Measurements from ENCODE around the gene VKORC1L1.
A peak's percentile ranks its signal among the peaks of the same experiment; 100 is the strongest.
"Not testable (repeated sequence)": the region's sequence is repeated elsewhere in the genome, so short reads cannot be mapped to it uniquely, and the experiment has no call there.

The VKORC1L1 gene

GRCh38 chr7:65945787-65946186 lies 72.9 kb downstream of the VKORC1L1 start:
- H3K9me3 Mint-ChIP-seq; H3K36me3 Mint-ChIP-seq (ENCODE audit: low read depth); H3K4me3 Mint-ChIP-seq; H3K27ac Mint-ChIP-seq; DNase-seq; H3K27me3 Mint-ChIP-seq; H3K4me1 Mint-ChIP-seq; ATAC-seq: not testable (repeated sequence)

- Mint-ChIP-seq H3K27me3 (no peaks in the 10 kb centered on the region), H3K4me1 (no peaks in the 10 kb centered on the region), H3K27ac (no peak overlapping the region), H3K36me3 (ENCODE audit: low read depth) (no peaks in the 10 kb centered on the region), H3K4me3 (no peak overlapping the region), H3K9me3 (no peaks in the 10 kb centered on the region)
- DNase-seq = no peak
- ATAC-seq = no peak
Measured at GRCh38 chr7:65946904-65947303, 74.0 kb downstream of the VKORC1L1 start.

GRCh38 chr7:65951837-65952578 lies 79.1 kb downstream of the VKORC1L1 start:
- no peaks in the 10 kb centered on the region for H3K4me1 Mint-ChIP-seq
- no peak overlapping the region for H3K4me3 Mint-ChIP-seq
- H3K36me3 Mint-ChIP-seq (ENCODE audit: low read depth) = peaks cover 21% of the 10 kb centered on the region
- DNase-seq (no peak), ATAC-seq (no peak)
- H3K9me3 Mint-ChIP-seq = no peaks in the 10 kb centered on the region
- no peaks in the 10 kb centered on the region for H3K27me3 Mint-ChIP-seq
- H3K27ac Mint-ChIP-seq = no peak overlapping the region

DNA sequence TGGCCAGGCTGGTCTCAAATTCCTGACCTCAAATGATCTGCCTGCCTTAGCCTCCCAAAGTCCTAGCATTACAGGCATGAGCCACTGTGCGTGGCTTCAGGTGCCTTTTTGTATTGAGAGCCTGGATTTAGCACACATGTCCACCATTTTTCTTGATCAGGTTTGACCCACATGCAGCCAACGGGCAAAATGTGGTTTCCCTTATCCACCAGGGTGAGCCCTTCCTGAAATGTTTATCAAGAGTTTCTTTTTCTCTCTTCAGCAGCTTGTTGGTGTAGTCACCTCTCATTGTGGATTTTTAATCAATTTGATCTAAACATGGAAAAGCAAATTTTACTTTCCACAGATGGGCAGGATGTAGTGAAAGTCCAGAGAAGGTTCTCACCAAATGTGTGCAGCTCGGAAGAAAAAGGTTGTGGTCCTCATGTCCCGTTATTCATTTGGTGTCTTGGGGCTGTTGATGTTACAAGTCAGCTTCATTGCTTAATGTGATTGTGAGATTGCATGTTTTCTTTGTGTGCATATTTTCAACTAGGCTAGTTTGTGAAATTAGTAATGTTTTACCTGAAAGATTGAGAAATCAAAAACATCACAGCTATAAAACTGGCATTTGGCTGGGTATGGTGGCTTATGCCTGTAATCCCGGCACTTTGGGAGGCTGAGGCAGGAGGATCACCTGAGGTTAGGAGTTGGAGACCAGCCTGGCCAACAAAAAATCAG lies 80.3 kb downstream of the VKORC1L1 start:
- Mint-ChIP-seq H3K36me3 (ENCODE audit: low read depth) (peaks cover 21% of the 10 kb centered on the region), H3K27me3 (no peaks in the 10 kb centered on the region), H3K9me3 (no peaks in the 10 kb centered on the region), H3K27ac (no peak overlapping the region), H3K4me1 (no peaks in the 10 kb centered on the region), H3K4me3 (no peak overlapping the region)
- DNase-seq (no peak), ATAC-seq (no peak)

DNA sequence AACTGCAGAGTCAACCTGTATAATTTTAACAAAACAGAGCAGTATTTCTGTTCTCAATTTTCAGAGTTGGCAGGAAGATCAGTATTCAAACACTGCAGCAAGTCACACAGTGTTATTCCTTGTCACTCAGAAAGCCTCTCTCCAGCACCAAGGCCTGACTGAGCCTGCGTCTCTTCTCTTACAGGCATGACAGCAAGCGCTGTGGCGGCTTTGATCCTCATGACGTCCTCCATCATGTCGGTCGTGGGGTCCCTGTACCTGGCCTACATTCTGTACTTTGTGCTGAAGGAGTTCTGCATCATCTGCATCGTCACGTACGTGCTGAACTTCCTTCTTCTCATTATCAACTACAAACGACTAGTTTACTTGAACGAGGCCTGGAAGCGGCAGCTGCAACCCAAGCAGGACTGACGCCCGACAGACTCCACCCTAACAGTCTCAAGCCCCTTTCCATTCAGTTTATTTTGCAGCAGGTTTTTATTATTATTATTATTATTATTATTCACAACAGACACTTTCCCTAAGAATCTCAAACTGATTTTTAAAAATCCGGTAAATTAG lies 81.1 kb downstream of the VKORC1L1 start:
- no peaks in the 10 kb centered on the region for H3K9me3 Mint-ChIP-seq
- H3K4me3 Mint-ChIP-seq = no peak overlapping the region
- H3K27ac Mint-ChIP-seq = no peak overlapping the region
- no peaks in the 10 kb centered on the region for H3K4me1 Mint-ChIP-seq
- DNase-seq (no peak), ATAC-seq (no peak)
- peaks cover 23% of the 10 kb centered on the region for H3K36me3 Mint-ChIP-seq (ENCODE audit: low read depth)
- no peaks in the 10 kb centered on the region for H3K27me3 Mint-ChIP-seq

GRCh38 chr7:65955718-65956117 lies 82.8 kb downstream of the VKORC1L1 start:
- Mint-ChIP-seq H3K27me3 (no peaks in the 10 kb centered on the region), H3K36me3 (ENCODE audit: low read depth) (peaks cover 35% of the 10 kb centered on the region), H3K4me1 (no peaks in the 10 kb centered on the region), H3K4me3 (no peak overlapping the region), H3K9me3 (no peaks in the 10 kb centered on the region), H3K27ac (no peak overlapping the region)
- DNase-seq = no peak
- ATAC-seq = no peak

DNA sequence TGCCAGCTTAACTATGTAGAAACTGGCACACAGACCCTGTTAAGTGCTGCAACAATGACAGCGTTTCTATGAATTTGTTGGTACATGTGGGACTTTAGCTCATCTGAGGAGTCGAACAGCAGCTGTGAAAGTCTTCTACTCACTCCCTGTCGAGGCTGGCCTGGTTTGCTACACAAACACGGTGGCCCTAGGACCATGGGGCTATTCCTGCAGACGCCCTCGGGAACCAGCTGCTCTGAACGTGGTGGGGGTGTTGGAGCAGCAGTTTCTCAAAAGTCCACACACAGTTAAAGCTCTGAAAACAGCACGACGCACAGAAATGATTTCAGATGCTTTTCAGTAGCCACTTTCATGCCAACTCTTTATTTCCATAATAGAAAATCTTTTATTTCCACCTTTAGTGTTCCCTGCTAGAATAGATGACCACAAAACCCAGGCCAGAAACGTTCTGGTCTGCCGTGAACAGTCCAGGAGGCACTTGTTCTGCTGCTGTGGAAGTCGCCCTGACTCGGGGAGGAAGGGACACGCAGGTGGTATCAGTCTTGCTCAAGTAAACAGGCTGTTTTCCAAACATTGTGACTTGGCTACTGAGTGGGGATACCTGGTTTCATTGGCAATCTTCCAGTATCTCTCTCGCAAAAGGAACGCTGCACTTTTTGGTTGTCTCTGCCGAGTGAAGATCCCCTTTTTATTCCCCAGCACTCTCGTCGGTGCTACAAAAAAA lies 87.6 kb downstream of the VKORC1L1 start:
- H3K36me3 Mint-ChIP-seq (ENCODE audit: low read depth) = peaks cover 43% of the 10 kb centered on the region
- no peaks in the 10 kb centered on the region for H3K4me1 Mint-ChIP-seq
- no peak for DNase-seq
- no peaks in the 10 kb centered on the region for H3K9me3 Mint-ChIP-seq
- no peak overlapping the region for H3K27ac Mint-ChIP-seq
- no peaks in the 10 kb centered on the region for H3K27me3 Mint-ChIP-seq
- no peak for ATAC-seq
- no peak overlapping the region for H3K4me3 Mint-ChIP-seq

DNA sequence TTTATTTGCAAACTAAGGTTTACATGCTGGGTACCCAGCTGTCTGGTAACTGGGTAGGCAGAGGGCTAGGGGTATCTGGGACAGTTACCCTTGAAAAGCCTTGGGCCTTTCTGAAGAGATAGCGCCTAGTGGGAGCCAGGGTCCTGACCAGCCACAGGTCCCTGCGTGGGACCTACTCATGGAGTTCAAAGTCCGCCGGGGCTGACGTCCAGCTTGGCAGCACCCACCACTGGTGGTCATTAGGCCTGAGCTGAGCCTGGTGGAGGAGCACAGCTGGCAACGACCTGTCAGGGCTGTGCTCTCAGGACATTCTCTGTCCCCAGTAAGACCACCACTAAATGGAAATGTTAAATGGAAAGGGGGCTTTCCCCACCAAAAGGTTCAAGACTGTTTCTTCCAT lies 89.2 kb downstream of the VKORC1L1 start:
- Mint-ChIP-seq H3K9me3 (no peaks in the 10 kb centered on the region), H3K36me3 (ENCODE audit: low read depth) (peaks cover 43% of the 10 kb centered on the region), H3K4me3 (no peak overlapping the region), H3K4me1 (no peaks in the 10 kb centered on the region), H3K27me3 (no peaks in the 10 kb centered on the region), H3K27ac (no peak overlapping the region)
- ATAC-seq (no peak), DNase-seq (no peak)

- H3K4me1 Mint-ChIP-seq, ATAC-seq, H3K27me3 Mint-ChIP-seq, H3K4me3 Mint-ChIP-seq, H3K9me3 Mint-ChIP-seq, H3K27ac Mint-ChIP-seq, DNase-seq: not testable (repeated sequence)
- peaks cover 50% of the 10 kb centered on the region for H3K36me3 Mint-ChIP-seq (ENCODE audit: low read depth)
Measured at GRCh38 chr7:65964671-65965070, 91.8 kb downstream of the VKORC1L1 start.

DNA sequence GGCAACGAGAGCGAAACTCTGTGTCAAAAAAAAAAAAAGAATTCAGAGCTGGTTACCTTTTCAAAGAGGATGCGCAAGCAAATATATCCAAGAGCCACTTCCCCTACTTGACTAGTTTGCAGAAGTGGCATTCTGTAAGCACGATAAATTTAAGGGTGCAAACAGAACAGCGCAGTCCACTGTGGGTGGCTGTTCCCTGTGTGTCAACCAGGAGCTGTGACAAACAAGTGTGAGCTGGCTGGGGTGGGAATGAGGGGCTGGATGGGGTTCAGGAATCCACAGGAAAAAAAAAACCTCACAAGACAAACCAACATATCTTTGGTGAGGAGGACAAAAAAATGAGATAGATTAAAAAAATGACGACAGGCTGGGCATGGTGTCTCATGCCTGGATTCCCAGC lies 93.3 kb downstream of the VKORC1L1 start:
- ATAC-seq = no peak
- peaks cover 49% of the 10 kb centered on the region for H3K36me3 Mint-ChIP-seq (ENCODE audit: low read depth)
- no peaks in the 10 kb centered on the region for H3K27me3 Mint-ChIP-seq
- no peak for DNase-seq
- no peaks in the 10 kb centered on the region for H3K9me3 Mint-ChIP-seq
- H3K4me1 Mint-ChIP-seq = no peaks in the 10 kb centered on the region
- H3K27ac Mint-ChIP-seq = no peak overlapping the region
- no peak overlapping the region for H3K4me3 Mint-ChIP-seq

- H3K4me3 Mint-ChIP-seq = no peak overlapping the region
- peaks cover 54% of the 10 kb centered on the region for H3K36me3 Mint-ChIP-seq (ENCODE audit: low read depth)
- ATAC-seq (no peak), DNase-seq (no peak)
- H3K4me1 Mint-ChIP-seq = no peaks in the 10 kb centered on the region
- no peaks in the 10 kb centered on the region for H3K9me3 Mint-ChIP-seq
- H3K27me3 Mint-ChIP-seq = no peaks in the 10 kb centered on the region
- peak overlapping the region; percentile 46 for H3K27ac Mint-ChIP-seq
Measured at GRCh38 chr7:65967361-65968155, 94.7 kb downstream of the VKORC1L1 start.

DNA sequence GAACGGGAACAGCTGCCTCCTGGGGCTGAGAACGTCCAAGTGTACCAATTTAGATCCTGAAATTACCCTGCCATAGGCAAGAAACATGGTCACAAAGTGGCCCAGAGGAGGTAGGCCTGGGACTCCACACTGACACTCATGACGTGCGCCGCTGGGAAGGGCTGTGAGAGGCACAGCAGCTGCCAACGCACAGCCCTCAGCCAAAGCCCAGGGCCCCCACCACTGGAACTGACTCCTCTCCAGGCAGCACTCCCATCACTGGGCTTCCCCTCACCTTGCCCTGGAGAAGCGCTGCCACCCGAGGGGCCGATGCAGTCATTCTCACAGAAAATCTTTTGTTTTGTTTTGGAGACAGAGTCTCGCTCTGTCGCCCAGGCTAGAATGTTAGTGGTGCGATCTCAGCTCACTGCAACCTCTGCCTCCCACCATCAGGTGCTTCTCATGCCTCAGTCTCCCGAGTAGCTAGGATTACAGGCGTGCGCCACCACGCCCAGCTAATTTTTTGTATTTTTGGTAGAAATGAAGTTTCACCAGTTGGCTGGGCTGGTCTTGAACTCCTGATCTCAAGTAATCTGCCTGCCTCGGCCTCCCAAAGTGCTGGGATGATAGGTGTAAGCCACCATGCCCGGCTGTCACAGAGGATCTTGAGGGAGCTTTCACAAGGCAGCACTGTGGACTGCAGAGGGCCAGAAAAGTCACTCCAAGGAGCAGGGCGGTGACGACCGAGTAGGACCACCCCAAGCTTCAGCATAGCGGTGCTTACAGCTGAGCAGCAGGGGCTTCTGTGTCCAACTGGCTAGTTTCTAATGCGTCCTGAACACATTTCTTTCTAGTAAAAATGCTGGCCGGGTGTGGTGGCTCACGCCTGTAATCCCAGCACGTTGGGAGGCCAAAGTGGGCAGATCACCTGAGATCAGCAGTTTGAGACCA lies 95.6 kb downstream of the VKORC1L1 start:
- Mint-ChIP-seq H3K36me3 (ENCODE audit: low read depth) (peaks cover 55% of the 10 kb centered on the region), H3K4me3 (no peak overlapping the region), H3K27ac (peak overlapping the region; percentile 65), H3K27me3 (no peaks in the 10 kb centered on the region), H3K4me1 (no peaks in the 10 kb centered on the region), H3K9me3 (no peaks in the 10 kb centered on the region)
- DNase-seq = no peak
- ATAC-seq = no peak

GRCh38 chr7:65971021-65971420 lies 98.1 kb downstream of the VKORC1L1 start:
- Mint-ChIP-seq H3K4me3 (no peak overlapping the region), H3K27me3 (no peaks in the 10 kb centered on the region), H3K4me1 (no peaks in the 10 kb centered on the region), H3K9me3 (no peaks in the 10 kb centered on the region), H3K36me3 (ENCODE audit: low read depth) (peaks cover 52% of the 10 kb centered on the region), H3K27ac (no peak overlapping the region)
- DNase-seq (no peak), ATAC-seq (no peak)
